Panc1 (cell line): ENCODE measurements around the gene CCDC152. TPM values are rescaled to one million over a fixed set of nuclear protein-coding genes. Genes with fewer than 3 reads are reported as not detected.
A peak's percentile ranks its signal among the peaks of the same experiment; 100 is the strongest.

Experiments used
- ATAC-seq: fragments of 200-7000 bp; cut with Tn5 transposase; 2 replicates; pipeline ENCODE4 v1.9.1; 2020; ENCODE audit warnings: mild to moderate bottlenecking, moderate library complexity
- BruUV-seq: library from RNA; stranded (reverse); fragments of 400-500 nt; replicated peaks from 2 replicates; lab custom pipeline; 2021; lab: Mats Ljungman, UMichigan
- CTCF ChIA-PET: fragments of 300-600 bp; sonication (Branson Sonifier 250); formaldehyde crosslinking; loops from one replicate; lab custom pipeline; 2022; ENCODE audit warnings: antibody characterized with exemption; lab: Charles Lee
- POLR2A ChIA-PET: fragments of 300-600 bp; sonication (Branson Sonifier 250); formaldehyde crosslinking; loops from one replicate; lab custom pipeline; 2022; ENCODE audit warnings: antibody characterized with exemption; lab: Charles Lee
- DNase-seq: peaks from one replicate; pipeline ENCODE4 v3.0.0-alpha.2; 2010; ENCODE audit warnings: low read depth, low spot score
- H3K27ac ChIP-seq: 2 replicates; pipeline ENCODE4 v1.5.1; 2011; ENCODE audit warnings: mild to moderate bottlenecking, low read length, inconsistent platforms
- H3K27me3 ChIP-seq: fragments of 200-500 bp; sonication (Bioruptor generic); 2 replicates; pipeline ENCODE4 v1.6.0; 2014; ENCODE audit warnings: low read length, inconsistent platforms; ENCODE audit not compliant: control insufficient read depth, insufficient read depth
- H3K36me3 ChIP-seq: fragments of 200-500 bp; sonication (Bioruptor generic); 2 replicates; pipeline ENCODE4 v1.5.1; 2014; ENCODE audit warnings: inconsistent platforms, mild to moderate bottlenecking, low read length, moderate library complexity; ENCODE audit not compliant: control insufficient read depth, insufficient read depth
- H3K4me1 ChIP-seq: 2 replicates; pipeline ENCODE4 v1.5.1; 2011; ENCODE audit warnings: inconsistent platforms, mild to moderate bottlenecking, low read length, moderate library complexity; ENCODE audit not compliant: control insufficient read depth, insufficient read depth
- H3K4me3 ChIP-seq, 2 experiments: 2 replicates each; pipeline ENCODE4 v1.5.1; 2011 to 2012; ENCODE audit warnings: low read depth in 2 of 2, low read length in 2 of 2, mild to moderate bottlenecking in 2 of 2, inconsistent platforms in 1 of 2, moderate library complexity in 1 of 2
- H3K9me3 ChIP-seq: fragments of 200-500 bp; sonication (Bioruptor generic); 2 replicates; pipeline ENCODE4 v1.5.1; 2014; ENCODE audit warnings: low read depth, mild to moderate bottlenecking, inconsistent platforms, low read length, moderate library complexity; ENCODE audit not compliant: control insufficient read depth, insufficient read depth
- CTCF ChIP-seq: fragments of 450-650 bp; IDR thresholded peaks from 2 replicates; pipeline ENCODE4 v1.5.1; 2017; ENCODE audit warnings: mild to moderate bottlenecking
- POLR2AphosphoS5 ChIP-seq: IDR thresholded peaks from 2 replicates; pipeline ENCODE4 v1.6.1; 2012; ENCODE audit warnings: mild to moderate bottlenecking, low read depth, low read length, moderate library complexity
- REST ChIP-seq, 2 experiments: IDR thresholded peaks; 2 replicates each; pipeline ENCODE4 v1.6.1; 2011 to 2012; ENCODE audit warnings: low read depth in 2 of 2, control low read depth in 1 of 2, low read length in 1 of 2, mild to moderate bottlenecking in 1 of 2, moderate library complexity in 1 of 2; ENCODE audit not compliant: insufficient read depth in 1 of 2
- SIN3A ChIP-seq: IDR thresholded peaks from 2 replicates; pipeline ENCODE4 v1.6.1; 2012; ENCODE audit warnings: low read depth, mild to moderate bottlenecking, low read length, moderate library complexity, borderline replicate concordance; ENCODE audit not compliant: insufficient read depth
- TCF7L2 ChIP-seq: IDR thresholded peaks from 2 replicates; pipeline ENCODE4 v1.6.1; 2011; ENCODE audit warnings: mild to moderate bottlenecking, low read depth, low read length, inconsistent platforms
- in situ Hi-C: cut with HindIII; loops from 2 replicates; pipeline ENCODE4 v1.10.0; 2016; ENCODE audit warnings: low sequenced_read_pairs, low pct_unique_long_range_greater_than_20kb
- intact Hi-C: fragments of 100-400 bp; cut with micrococcal nuclease; formaldehyde crosslinking; loops from one replicate; pipeline ENCODE4 v1.10.0; 2022; ENCODE audit not compliant: unreplicated experiment
- total RNA-seq: library from RNA; stranded (reverse); gene quantifications from one replicate; pipeline ENCODE4 v1.2.1, GENCODE V29; 2021; ENCODE audit not compliant: unreplicated experiment

The CCDC152 gene
- total RNA-seq, 1 experiment from 2014 or later, result not detected

DNA sequence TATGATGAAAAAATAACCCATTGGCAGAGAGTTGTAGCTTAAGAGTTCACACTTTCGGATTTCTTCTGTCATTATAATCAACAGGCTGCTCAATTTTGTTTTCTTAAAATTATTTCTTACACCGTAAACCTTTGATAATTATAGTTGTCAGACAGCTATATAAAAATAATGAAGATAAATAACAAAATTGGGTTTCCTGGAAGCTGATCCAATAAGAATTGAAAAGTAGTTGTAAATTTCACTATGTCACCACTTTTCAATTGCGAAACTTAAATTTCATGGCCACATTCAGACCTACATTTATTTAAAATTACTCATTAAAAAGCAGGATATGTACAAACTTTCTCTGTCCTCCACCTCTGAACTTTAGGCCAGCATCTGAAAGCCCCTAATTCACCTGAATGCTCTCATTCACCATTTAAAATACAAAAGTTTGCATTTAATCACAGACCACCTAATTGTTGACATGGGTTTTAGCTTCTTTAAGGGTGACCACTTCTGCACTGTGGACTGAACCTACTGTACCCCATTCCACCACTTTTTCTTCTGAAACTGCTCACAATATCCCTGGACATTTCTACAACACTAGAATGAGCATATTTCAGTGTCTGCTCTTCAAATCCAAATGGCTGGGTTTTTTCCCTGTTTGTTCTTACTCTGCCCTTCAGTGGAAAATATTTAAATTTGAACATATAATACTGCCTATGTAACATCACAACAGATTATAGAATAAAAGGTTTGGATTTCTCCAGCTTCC, 54.4 kb downstream of the CCDC152 start:
- intact Hi-C loops (no loop called here), in situ Hi-C loops (no loop called here)
- TSS peak; percentile 83 for BruUV-seq
- no peak for DNase-seq
- no peaks in the 10 kb centered on the region for H3K27me3 ChIP-seq
- H3K9me3 ChIP-seq, result no peaks in the 10 kb centered on the region
- ATAC-seq, result no peak
- no peak overlapping the region for H3K27ac ChIP-seq
- no peak overlapping the region for H3K4me3 ChIP-seq
- no peaks in the 10 kb centered on the region for H3K36me3 ChIP-seq
- CTCF ChIA-PET, result no interaction called here
- H3K4me1 ChIP-seq, result 0 out of 2 replicates have a peak, but pooled peaks cover 7% of the 10 kb centered on the region
- POLR2A ChIA-PET, result no interaction called here
- no peak for TF ChIP-seq SIN3A
- TF ChIP-seq TCF7L2, result no peak
- TF ChIP-seq POLR2AphosphoS5, result no peak
- no peak for TF ChIP-seq REST (IDR thresholded peaks at IDR 0.05; ENCODE audit: insufficient read depth in 1 of 2, low read depth in 2 of 2, low read length in 1 of 2)
- TF ChIP-seq CTCF, result no peak

- ChIA-PET CTCF (no interaction called here), POLR2A (interaction anchor here (0.6 to 0.7 kb wide), 2 partner anchors 245 to 1296 kb away, joined by 7 to 8 read pairs; no protein-coding TSS in a partner anchor)
- Histone ChIP-seq H3K4me1 (0 out of 2 replicates have a peak, but pooled peaks cover 7% of the 10 kb centered on the region), H3K27ac (no peak within 1 kb of the TSS), H3K4me3 (no peak within 1 kb of the TSS), H3K9me3 (no peaks in the 10 kb centered on the region), H3K36me3 (no peaks in the 10 kb centered on the region), H3K27me3 (no peaks in the 10 kb centered on the region)
- ATAC-seq (peak; percentile 73; the same call in 1 of the 2 replicates), DNase-seq (peak; percentile 7)
- no peak for TF ChIP-seq TCF7L2
- no peak for TF ChIP-seq REST (IDR thresholded peaks at IDR 0.05; ENCODE audit: insufficient read depth in 1 of 2, low read depth in 2 of 2, low read length in 1 of 2)
- no peak for TF ChIP-seq CTCF
- no peak for TF ChIP-seq POLR2AphosphoS5
- TF ChIP-seq SIN3A, result no peak
- in situ Hi-C loops (no loop called here), intact Hi-C loops (no loop called here)
- no TSS peak for BruUV-seq
Observed at GRCh38 chr5:42811591-42812446, 55.2 kb downstream of the CCDC152 start, which contains the start of gene SELENOP. SELENOP (minus strand) TSS chr5:42811892; CDS start chr5:42808353, 3,539 bp downstream.
